Measurements from ENCODE around the gene CCDC91.

The CCDC91 gene

GRCh38 chr12:28427046-28427445, 236.8 kb downstream of the CCDC91 start:
- no peak for TF ChIP-seq CTCF (IDR thresholded peaks at IDR 0.05; ENCODE audit: low read depth, low read length, missing control alignments)
- H3K4me3 ChIP-seq (ENCODE audit: low read depth, low read length), result no peak overlapping the region
- DNase-seq (ENCODE audit: low read depth), result no peak

GRCh38 chr12:28440081-28440608, 249.9 kb downstream of the CCDC91 start:
- no peak overlapping the region for H3K4me3 ChIP-seq (ENCODE audit: low read depth, low read length)
- no peak for DNase-seq (ENCODE audit: low read depth)
- no peak for TF ChIP-seq CTCF (IDR thresholded peaks at IDR 0.05; ENCODE audit: low read depth, low read length, missing control alignments)

GRCh38 chr12:28442101-28442500, 251.8 kb downstream of the CCDC91 start:
- no peak for DNase-seq (ENCODE audit: low read depth)

GRCh38 chr12:28443337-28443736, 253.1 kb downstream of the CCDC91 start:
- no peak for DNase-seq (ENCODE audit: low read depth)
- H3K4me3 ChIP-seq (ENCODE audit: low read depth, low read length), result no peak overlapping the region
- no peak for TF ChIP-seq CTCF (IDR thresholded peaks at IDR 0.05; ENCODE audit: low read depth, low read length, missing control alignments)

More at GRCh38 chr12:28442101-28442500, 251.8 kb downstream of the CCDC91 start:
- H3K4me3 ChIP-seq (ENCODE audit: low read depth, low read length), result no peak overlapping the region
- TF ChIP-seq CTCF (IDR thresholded peaks at IDR 0.05; ENCODE audit: low read depth, low read length, missing control alignments), result no peak

GRCh38 chr12:28446031-28446430, 255.8 kb downstream of the CCDC91 start:
- TF ChIP-seq CTCF (IDR thresholded peaks at IDR 0.05; ENCODE audit: low read depth, low read length, missing control alignments), result no peak
- H3K4me3 ChIP-seq (ENCODE audit: low read depth, low read length), result no peak overlapping the region
- DNase-seq (ENCODE audit: low read depth), result no peak

GRCh38 chr12:28453686-28454085, 263.4 kb downstream of the CCDC91 start:
- no peak for DNase-seq (ENCODE audit: low read depth)
- no peak overlapping the region for H3K4me3 ChIP-seq (ENCODE audit: low read depth, low read length)
- no peak for TF ChIP-seq CTCF (IDR thresholded peaks at IDR 0.05; ENCODE audit: low read depth, low read length, missing control alignments)

- TF ChIP-seq CTCF (IDR thresholded peaks at IDR 0.05; ENCODE audit: low read depth, low read length, missing control alignments), result no peak
- DNase-seq (ENCODE audit: low read depth), result no peak
- H3K4me3 ChIP-seq (ENCODE audit: low read depth, low read length), result no peak overlapping the region
Measured at GRCh38 chr12:28456934-28457710, 266.9 kb downstream of the CCDC91 start.

Data from GM12864 (cell line).